Astrocyte (in vitro differentiated cells and primary cell): ENCODE results near the gene KCNMA1. TPM values are rescaled to one million over a fixed set of nuclear protein-coding genes. Genes with fewer than 3 reads are reported as not detected.

Experiments
- DNase-seq: peaks from one replicate; pipeline ENCODE4 v3.0.0-alpha.2; 2010; ENCODE audit warnings: low read depth
- FAIRE-seq: peaks from 2 replicates; lab custom pipeline; 2011; peaks lifted over from hg19 to GRCh38; lab: Jason Lieb, UNC
- H2AFZ ChIP-seq: 2 replicates; pipeline ENCODE4 v1.6.0; 2012; ENCODE audit warnings: low read depth, low read length, inconsistent platforms
- H3K27ac ChIP-seq: 2 replicates; pipeline ENCODE4 v1.5.1; 2011; ENCODE audit warnings: low read depth, low read length, inconsistent platforms
- H3K27me3 ChIP-seq: 2 replicates; pipeline ENCODE4 v1.6.0; 2011; ENCODE audit warnings: low read length, inconsistent platforms; ENCODE audit not compliant: insufficient read depth
- H3K36me3 ChIP-seq: 2 replicates; pipeline ENCODE4 v1.5.1; 2011; ENCODE audit warnings: low read length, inconsistent platforms; ENCODE audit not compliant: insufficient read depth
- H3K4me1 ChIP-seq: 2 replicates; pipeline ENCODE4 v1.5.1; 2011; ENCODE audit warnings: low read length, inconsistent platforms; ENCODE audit not compliant: insufficient read depth
- H3K4me2 ChIP-seq: 2 replicates; pipeline ENCODE4 v1.6.0; 2012; ENCODE audit warnings: low read length, inconsistent platforms
- H3K4me3 ChIP-seq: 2 replicates; pipeline ENCODE4 v1.5.1; 2011; ENCODE audit warnings: low read depth, mild to moderate bottlenecking, low read length, inconsistent platforms; ENCODE audit not compliant: insufficient read depth
- H3K79me2 ChIP-seq: 2 replicates; pipeline ENCODE4 v1.6.0; 2012; ENCODE audit warnings: mild to moderate bottlenecking, low read length, inconsistent platforms; ENCODE audit not compliant: insufficient read depth
- H3K9ac ChIP-seq: 2 replicates; pipeline ENCODE4 v1.6.0; 2012; ENCODE audit warnings: mild to moderate bottlenecking, low read length, inconsistent platforms
- H3K9me3 ChIP-seq: 2 replicates; pipeline ENCODE4 v1.5.1; 2012; ENCODE audit warnings: low read depth, mild to moderate bottlenecking, low read length, inconsistent platforms; ENCODE audit not compliant: insufficient read depth
- H4K20me1 ChIP-seq: 2 replicates; pipeline ENCODE4 v1.6.0; 2012; ENCODE audit warnings: low read length, inconsistent platforms; ENCODE audit not compliant: insufficient read depth
- H3K27ac Mint-ChIP-seq: one replicate; pipeline ENCODE4 v1.8.0; 2021; ENCODE audit warnings: mild to moderate bottlenecking, mixed read lengths; ENCODE audit not compliant: unreplicated experiment
- H3K27me3 Mint-ChIP-seq: one replicate; pipeline ENCODE4 v1.8.0; 2021; ENCODE audit warnings: low read depth, mixed read lengths; ENCODE audit not compliant: unreplicated experiment
- H3K36me3 Mint-ChIP-seq: one replicate; pipeline ENCODE4 v1.8.0; 2021; ENCODE audit warnings: low read depth, mixed read lengths; ENCODE audit not compliant: unreplicated experiment
- H3K4me1 Mint-ChIP-seq: one replicate; pipeline ENCODE4 v1.8.0; 2021; ENCODE audit warnings: low read depth, mixed read lengths; ENCODE audit not compliant: unreplicated experiment
- H3K4me3 Mint-ChIP-seq: one replicate; pipeline ENCODE4 v1.8.0; 2021; ENCODE audit warnings: mild to moderate bottlenecking, moderate library complexity, mixed read lengths; ENCODE audit not compliant: unreplicated experiment
- H3K9me3 Mint-ChIP-seq: one replicate; pipeline ENCODE4 v1.8.0; 2021; ENCODE audit warnings: mild to moderate bottlenecking, mixed read lengths; ENCODE audit not compliant: unreplicated experiment
- CTCF ChIP-seq: IDR thresholded peaks from 2 replicates; pipeline ENCODE4 v1.5.1; 2011; ENCODE audit warnings: low read depth, mild to moderate bottlenecking, inconsistent platforms, low read length, moderate library complexity; ENCODE audit not compliant: insufficient read depth
- EZH2 ChIP-seq: IDR thresholded peaks from 2 replicates; pipeline ENCODE4 v1.6.1; 2012; ENCODE audit warnings: mild to moderate bottlenecking, low read length, inconsistent platforms; ENCODE audit not compliant: insufficient read depth
- total RNA-seq: library from RNA; stranded (reverse); gene quantifications from 2 replicates; pipeline ENCODE4 v1.2.1, GENCODE V29; 2021

The KCNMA1 gene
- total RNA-seq, 1 donor from 2014 or later: 45.8 TPM

GRCh38 chr10:77647543-77648293, 10.1 kb upstream of the KCNMA1 start:
- Histone ChIP-seq H3K79me2 (no peaks in the 10 kb centered on the region), H3K9ac (no peak overlapping the region), H3K27ac (no peak overlapping the region), H3K9me3 (peaks cover 3% of the 10 kb centered on the region), H3K4me2 (no peak overlapping the region), H3K4me1 (no peaks in the 10 kb centered on the region), H4K20me1 (no peaks in the 10 kb centered on the region), H3K4me3 (no peak overlapping the region), H2AFZ (no peak overlapping the region), H3K27me3 (peaks cover 7% of the 10 kb centered on the region), H3K36me3 (no peaks in the 10 kb centered on the region)
- peaks cover 2% of the 10 kb centered on the region for H3K4me1 Mint-ChIP-seq
- peaks cover 5% of the 10 kb centered on the region for H3K9me3 Mint-ChIP-seq
- no peak overlapping the region for H3K27ac Mint-ChIP-seq
- no peak for FAIRE-seq
- peaks cover 13% of the 10 kb centered on the region for H3K27me3 Mint-ChIP-seq
- no peak overlapping the region for H3K4me3 Mint-ChIP-seq
- TF ChIP-seq CTCF (no peak), EZH2 (no peak)
- H3K36me3 Mint-ChIP-seq: no peaks in the 10 kb centered on the region
- no peak for DNase-seq

- H3K9me3 Mint-ChIP-seq: peaks cover 3% of the 10 kb centered on the region
- Histone ChIP-seq H3K9ac (no peak overlapping the region), H3K4me3 (no peak overlapping the region), H3K27ac (no peak overlapping the region), H3K4me1 (no peaks in the 10 kb centered on the region), H3K27me3 (peaks cover 4% of the 10 kb centered on the region), H3K36me3 (no peaks in the 10 kb centered on the region), H3K4me2 (no peak overlapping the region), H4K20me1 (no peaks in the 10 kb centered on the region), H3K79me2 (no peaks in the 10 kb centered on the region), H3K9me3 (peaks cover 3% of the 10 kb centered on the region), H2AFZ (no peak overlapping the region)
- H3K4me3 Mint-ChIP-seq: no peak overlapping the region
- peaks cover 5% of the 10 kb centered on the region for H3K4me1 Mint-ChIP-seq
- H3K27ac Mint-ChIP-seq: no peak overlapping the region
- FAIRE-seq (no peak), DNase-seq (no peak)
- TF ChIP-seq CTCF (no peak), EZH2 (no peak)
- peaks cover 11% of the 10 kb centered on the region for H3K27me3 Mint-ChIP-seq
- no peaks in the 10 kb centered on the region for H3K36me3 Mint-ChIP-seq
Measured at GRCh38 chr10:77644557-77645243, 7.1 kb upstream of the KCNMA1 start.
